ENCODE measurements around the gene ZNF420.

ZNF420 gene

DNA sequence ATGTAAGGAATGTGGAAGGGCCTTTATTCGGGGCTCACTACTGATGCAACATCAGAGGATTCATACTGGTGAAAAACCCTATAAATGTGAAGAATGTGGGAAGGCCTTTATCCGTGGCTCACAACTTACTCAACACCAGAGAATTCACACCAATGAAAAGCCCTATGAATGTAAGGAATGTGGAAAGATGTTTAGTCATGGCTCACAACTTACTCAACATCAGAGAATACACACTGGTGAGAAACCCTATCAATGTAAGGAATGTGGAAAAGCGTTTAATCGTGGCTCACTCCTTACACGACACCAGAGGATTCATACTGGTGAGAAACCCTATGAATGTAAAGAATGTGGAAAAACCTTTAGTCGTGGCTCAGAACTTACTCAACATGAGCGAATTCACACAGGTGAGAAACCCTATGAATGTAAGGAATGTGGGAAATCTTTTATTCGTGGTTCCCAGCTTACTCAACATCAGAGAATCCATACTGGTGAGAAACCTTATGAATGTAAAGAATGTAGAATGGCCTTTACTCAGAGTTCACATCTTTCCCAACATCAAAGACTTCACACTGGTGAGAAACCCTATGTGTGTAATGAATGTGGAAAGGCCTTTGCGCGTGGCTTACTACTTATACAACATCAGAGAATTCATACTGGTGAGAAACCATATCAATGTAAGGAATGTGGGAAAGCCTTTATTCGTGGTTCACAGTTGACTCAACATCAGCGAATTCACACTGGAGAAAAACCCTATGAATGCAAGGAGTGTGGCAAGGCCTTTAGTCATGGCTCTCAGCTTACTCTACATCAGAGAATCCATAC is 50.0 kb downstream of the ZNF420 start:
- intact Hi-C loops (cut with DNase I): no loop called here
- DNase-seq: no peak

DNA sequence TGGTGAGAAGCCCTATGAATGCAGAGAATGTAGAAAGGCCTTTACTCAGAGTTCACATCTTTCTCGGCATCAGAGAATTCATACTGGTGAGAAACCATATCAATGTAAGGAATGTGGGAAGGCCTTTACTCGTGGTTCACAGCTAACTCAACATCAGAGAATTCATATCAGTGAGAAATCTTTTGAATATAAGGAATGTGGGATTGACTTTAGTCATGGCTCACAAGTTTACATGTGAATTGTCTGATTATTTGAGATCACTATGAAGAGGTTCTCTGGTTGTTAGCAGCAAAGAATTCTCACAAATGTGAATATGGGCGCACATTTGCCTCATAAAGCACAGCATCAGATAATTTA is 50.6 kb downstream of the ZNF420 start:
- intact Hi-C loops (cut with DNase I): no loop called here
- DNase-seq: no peak

DNA sequence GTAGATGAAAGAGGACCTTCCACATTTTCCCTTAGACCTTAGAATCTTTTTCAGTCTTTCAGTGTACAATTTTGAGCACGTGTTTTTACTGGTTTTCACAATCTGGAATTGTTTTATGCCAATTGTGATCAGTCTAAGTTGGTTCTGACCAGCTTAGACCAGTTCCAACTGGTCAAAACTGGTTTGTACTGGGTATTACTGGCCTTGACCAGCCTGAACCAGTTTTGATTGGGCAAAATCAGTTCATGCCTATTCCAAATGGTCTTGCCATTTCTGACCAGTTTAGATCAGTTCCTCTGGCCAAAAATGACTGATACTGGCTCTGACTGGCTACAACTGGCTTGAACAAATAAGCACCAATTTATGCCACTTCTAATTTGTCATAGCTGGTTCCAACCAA is 57.9 kb downstream of the ZNF420 start:
- no peak for DNase-seq
- intact Hi-C loops (cut with DNase I): no loop called here

- intact Hi-C loops (cut with DNase I): no loop called here
- DNase-seq: no peak
Observed at GRCh38 chr19:37148214-37148613, 70.0 kb downstream of the ZNF420 start.

GRCh38 chr19:37160153-37160552 is 81.9 kb downstream of the ZNF420 start:
- DNase-seq: no peak
- intact Hi-C loops (cut with DNase I): no loop called here

- no peak for DNase-seq
- intact Hi-C loops (cut with DNase I): no loop called here
Observed at GRCh38 chr19:37165635-37166034, 87.4 kb downstream of the ZNF420 start.

DNA sequence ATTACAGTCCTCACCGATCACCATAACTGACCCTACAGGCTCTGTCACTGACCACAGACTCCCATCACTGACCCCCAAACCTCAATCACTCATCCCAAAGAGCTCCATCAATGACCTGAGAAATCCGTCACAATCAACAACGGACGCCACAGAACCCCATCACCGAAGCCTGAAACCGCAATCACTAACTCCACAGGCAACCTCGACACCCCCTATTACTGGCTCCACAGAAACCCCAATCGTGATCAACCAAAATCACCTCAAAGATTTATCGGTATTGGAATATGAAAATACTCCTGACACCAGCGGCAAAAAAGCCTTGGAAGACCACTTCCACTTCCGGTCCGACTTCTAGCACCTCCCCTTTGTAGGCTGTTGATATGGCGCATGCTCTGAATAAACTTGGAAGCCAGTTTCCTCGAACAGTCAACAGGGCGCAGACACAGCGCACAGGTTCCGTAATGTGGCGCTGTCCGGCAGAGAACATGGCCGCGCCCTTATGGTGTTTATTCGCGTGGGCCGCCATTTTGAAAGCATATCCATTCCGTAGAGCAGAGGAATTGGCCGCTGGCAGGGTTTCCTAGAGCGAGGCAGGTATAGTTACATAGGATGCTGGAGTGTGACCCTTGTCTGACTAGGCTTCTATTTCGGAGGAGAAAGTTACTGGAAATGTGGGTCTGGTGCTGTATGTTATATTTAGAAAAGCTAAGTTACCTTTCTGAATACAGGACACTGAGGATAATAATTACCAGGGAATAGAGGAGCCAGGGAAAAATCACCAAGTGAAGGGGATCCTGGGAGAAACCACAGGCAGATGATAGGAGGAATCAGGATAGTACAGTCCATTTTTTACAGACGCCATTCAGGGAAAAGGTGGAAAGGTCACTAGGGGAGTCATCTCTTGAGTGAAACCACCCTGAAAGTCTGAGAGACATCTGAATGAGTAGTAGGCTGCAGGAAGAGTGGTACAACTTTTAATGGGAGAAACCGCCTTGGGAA is 94.4 kb downstream of the ZNF420 start, which contains the start of gene ZNF585A:
Gene ZNF585A, minus strand, starts transcription at position 328 of the 999 bp plus-strand sequence. CDS start 2,785 bp downstream, outside the sequence.
- intact Hi-C loops (cut with DNase I): loop anchor here (2.0 kb wide), 1 partner anchor 38 kb away; the partner anchor contains the start of gene ZNF585B

More for the DNA sequence above, 94.4 kb downstream of the ZNF420 start, which contains the start of gene ZNF585A:
- peak; percentile 86 to 98 (median 95) for DNase-seq
